GM12872 (cell line): ENCODE results near the gene ATOH8.

ENCODE experiments used
- CTCF ChIP-seq: IDR thresholded peaks from 3 replicates; pipeline ENCODE4 v1.5.1; 2011; ENCODE audit warnings: low read depth, mild to moderate bottlenecking, low read length, moderate library complexity; ENCODE audit not compliant: insufficient read depth

ATOH8 gene

GRCh38 chr2:85765081-85765731, 11.4 kb downstream of the ATOH8 start:
- TF ChIP-seq CTCF: no peak

GRCh38 chr2:85766229-85766628, 12.4 kb downstream of the ATOH8 start:
- no peak for TF ChIP-seq CTCF

GRCh38 chr2:85767803-85768665, 14.2 kb downstream of the ATOH8 start:
- no peak for TF ChIP-seq CTCF

GRCh38 chr2:85768713-85769112, 14.9 kb downstream of the ATOH8 start:
- no peak for TF ChIP-seq CTCF

GRCh38 chr2:85769236-85769982, 15.6 kb downstream of the ATOH8 start:
- peak; percentile 68 for TF ChIP-seq CTCF

GRCh38 chr2:85769983-85770362, 16.2 kb downstream of the ATOH8 start:
- no peak for TF ChIP-seq CTCF

- TF ChIP-seq CTCF: no peak
These were observed 16.6 kb downstream of the ATOH8 start for GRCh38 chr2:85770369-85770768.
